Liver (tissue), 9 donors: ENCODE results near the gene MYO7B. TPM values are rescaled to one million over a fixed set of nuclear protein-coding genes. Genes with fewer than 3 reads are reported as not detected.

Source experiments
- DNase-seq: peaks from one replicate; pipeline ENCODE4 v3.0.0-alpha.2; 2017; ENCODE audit warnings: low spot score
- H3K27ac ChIP-seq, 2 donors: one replicate each; pipeline ENCODE4 v1.7.0; 2013; ENCODE audit warnings: inconsistent platforms in 2 of 2, low read length in 2 of 2, control low read depth in 1 of 2, low read depth in 1 of 2, mild to moderate bottlenecking in 1 of 2
- H3K27me3 ChIP-seq, 4 donors: one replicate each; pipeline versions ENCODE4 v1.6.1 to v1.7.0; 2013; ENCODE audit warnings: low read length in 3 of 4, inconsistent platforms in 1 of 4, mild to moderate bottlenecking in 1 of 4, moderate library complexity in 1 of 4; ENCODE audit not compliant: control insufficient read depth in 4 of 4, insufficient read depth in 4 of 4
- H3K36me3 ChIP-seq, 4 donors: one replicate each; pipeline versions ENCODE4 v1.6.1 to v1.7.0; 2013; ENCODE audit warnings: low read length in 3 of 4, mild to moderate bottlenecking in 3 of 4, low read depth in 1 of 4, moderate library complexity in 1 of 4; ENCODE audit not compliant: control insufficient read depth in 4 of 4, insufficient read depth in 3 of 4
- H3K4me1 ChIP-seq, 4 donors: one replicate each; pipeline versions ENCODE4 v1.6.1 to v1.7.0; 2013; ENCODE audit warnings: low read length in 3 of 4, mild to moderate bottlenecking in 3 of 4, moderate library complexity in 1 of 4; ENCODE audit not compliant: control insufficient read depth in 4 of 4, insufficient read depth in 4 of 4
- H3K4me3 ChIP-seq, 3 donors: one replicate each; pipeline versions ENCODE4 v1.6.1 to v1.7.0; 2013; ENCODE audit warnings: low read length in 3 of 3, control low read depth in 1 of 3, low read depth in 1 of 3, mild to moderate bottlenecking in 1 of 3
- H3K9ac ChIP-seq, 2 donors: one replicate each; pipeline ENCODE4 v1.7.0; 2013; ENCODE audit warnings: low read length in 2 of 2, mild to moderate bottlenecking in 2 of 2, moderate library complexity in 2 of 2, control low read depth in 1 of 2, low read depth in 1 of 2
- H3K9me3 ChIP-seq, 4 donors: one replicate each; pipeline versions ENCODE4 v1.6.1 to v1.7.0; 2013; ENCODE audit warnings: low read length in 3 of 4; ENCODE audit not compliant: control insufficient read depth in 4 of 4
- EGR1 ChIP-seq, 2 donors: IDR thresholded peaks; 2 replicates each; pipeline ENCODE4 v1.6.1; 2016 to 2018; ENCODE audit warnings: antibody characterized with exemption in 2 of 2, low read depth in 2 of 2
- FOXA1 ChIP-seq: IDR thresholded peaks from 2 replicates; pipeline ENCODE4 v1.6.1; 2016; ENCODE audit warnings: antibody characterized with exemption
- FOXA2 ChIP-seq: IDR thresholded peaks from 2 replicates; pipeline ENCODE4 v1.6.1; 2016; ENCODE audit warnings: antibody characterized with exemption
- GABPA ChIP-seq, 2 donors: IDR thresholded peaks in 1 of 2; conservative IDR thresholded peaks in 1 of 2; 2 replicates each; pipeline ENCODE4 v1.6.1; 2016; ENCODE audit warnings: antibody characterized with exemption in 2 of 2, mild to moderate bottlenecking in 1 of 2, moderate library complexity in 1 of 2
- HNF4A ChIP-seq, 2 donors: conservative IDR thresholded peaks; 2 replicates each; pipeline ENCODE4 v1.6.1; 2016; ENCODE audit warnings: antibody characterized with exemption in 2 of 2, mild to moderate bottlenecking in 2 of 2
- HNF4G ChIP-seq: IDR thresholded peaks from 2 replicates; pipeline ENCODE4 v1.6.1; 2016; ENCODE audit warnings: antibody characterized with exemption
- JUND ChIP-seq, 2 donors: IDR thresholded peaks; 2 replicates each; pipeline ENCODE4 v1.6.1; 2016; ENCODE audit warnings: antibody characterized with exemption in 2 of 2
- NR2F2 ChIP-seq: IDR thresholded peaks from 2 replicates; pipeline ENCODE4 v1.6.1; 2016; ENCODE audit warnings: antibody characterized with exemption
- RAD21 ChIP-seq, 2 donors: IDR thresholded peaks; 2 replicates each; pipeline ENCODE4 v1.6.1; 2016; ENCODE audit warnings: antibody characterized with exemption in 2 of 2, mild to moderate bottlenecking in 2 of 2
- RXRA ChIP-seq, 2 donors: IDR thresholded peaks; 2 replicates each; pipeline ENCODE4 v1.6.1; 2017 to 2018; ENCODE audit warnings: antibody characterized with exemption in 2 of 2, mild to moderate bottlenecking in 1 of 2
- SP1 ChIP-seq: IDR thresholded peaks from 2 replicates; pipeline ENCODE4 v1.6.1; 2018; ENCODE audit warnings: antibody characterized with exemption, mild to moderate bottlenecking
- TAF1 ChIP-seq: conservative IDR thresholded peaks from 2 replicates; pipeline ENCODE4 v1.6.1; 2016; ENCODE audit warnings: antibody characterized with exemption, mild to moderate bottlenecking
- YY1 ChIP-seq: IDR thresholded peaks from 2 replicates; pipeline ENCODE4 v1.6.1; 2016; ENCODE audit warnings: antibody characterized with exemption, mild to moderate bottlenecking
- WGBS: extraction: QIAGEN DNeasy Blood & Tissue Kit; methylation state at CpG from one replicate; pipeline ENCODE4 v1.1.7; 2013; 5-methylcytosine and 5-hydroxymethylcytosine counted together
- polyA plus RNA-seq, 2 donors: library from polyadenylated mRNA; stranded (reverse) in 1 of 2; unstranded in 1 of 2; fragments of 200-250 nt in 1 of 2; fragments of >200 nt in 1 of 2; fragmentation: Nextera tagmentation in 1 of 2; extraction: Ambion mirVana in 1 of 2; gene quantifications; one replicate each; pipeline versions ENCODE4 v1.2.1 to v1.2.3, GENCODE V29; 2013 to 2015
- total RNA-seq, 2 donors: library from RNA; depleted of rRNA; stranded (reverse); fragments of >200 nt; gene quantifications; one replicate each; pipeline ENCODE4 v1.2.3, GENCODE V29; 2014
- TF ChIP-seq, protein P1 (sequence below): IDR thresholded peaks from 2 replicates; pipeline ENCODE4 v1.6.1; 2016; ENCODE audit warnings: antibody characterized with exemption
- TF ChIP-seq, protein P2 (sequence below): IDR thresholded peaks from 2 replicates; pipeline ENCODE4 v1.6.1; 2016; ENCODE audit warnings: antibody characterized with exemption, mild to moderate bottlenecking
- TF ChIP-seq, protein P3 (sequence below): IDR thresholded peaks from 2 replicates; pipeline ENCODE4 v1.6.1; 2016; ENCODE audit warnings: antibody characterized with exemption
- TF ChIP-seq, protein P4 (sequence below): IDR thresholded peaks from 2 replicates; pipeline ENCODE4 v1.6.1; 2016; ENCODE audit warnings: antibody characterized with exemption
- TF ChIP-seq, protein P5 (sequence below): fragments of 150-350 bp; IDR thresholded peaks from 2 replicates; pipeline ENCODE4 v1.5.1; 2017; ENCODE audit warnings: improper control_type of control experiment, low read depth, low read length; ENCODE audit not compliant: missing input control
- donor health status: healthy.
- donor health status: healthy.
- donor health status: healthy.
- donor health status: healthy.
- donor health status: healthy.

Gene MYO7B
- total and polyA plus RNA-seq, 4 donors = 0.15 to 1.1 (median 0.64) TPM

DNA sequence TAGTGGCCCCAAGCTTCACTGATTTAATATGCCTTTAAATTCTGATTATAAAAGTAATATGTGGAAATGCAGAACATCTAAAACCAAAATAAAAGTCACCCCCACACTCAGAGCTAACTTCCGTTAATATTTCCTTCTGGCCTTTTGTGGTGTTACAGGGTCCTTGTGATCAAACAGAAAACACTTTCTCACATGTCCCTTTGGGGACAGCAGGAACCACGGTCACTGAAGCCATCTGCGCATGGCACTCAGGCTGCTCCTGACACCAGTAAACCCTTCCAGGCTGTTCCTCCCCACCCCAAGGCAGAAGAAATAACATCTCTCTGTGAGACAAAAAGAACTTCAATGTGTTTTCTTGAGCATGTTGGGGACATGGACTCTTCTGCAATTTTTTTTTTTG lies 85.4 kb downstream of the MYO7B start:
- Histone ChIP-seq H3K4me3 (no peak overlapping the region), H3K36me3 (no peaks in the 10 kb centered on the region), H3K4me1 (no peaks in the 10 kb centered on the region), H3K9ac (no peak overlapping the region), H3K9me3 (no peaks in the 10 kb centered on the region), H3K27ac (no peak overlapping the region), H3K27me3 (no peaks in the 10 kb centered on the region)
- DNase-seq = no peak
- WGBS = 69% methylated on average over 3 of the region's 3 CpGs
- TF ChIP-seq, protein P1, sequence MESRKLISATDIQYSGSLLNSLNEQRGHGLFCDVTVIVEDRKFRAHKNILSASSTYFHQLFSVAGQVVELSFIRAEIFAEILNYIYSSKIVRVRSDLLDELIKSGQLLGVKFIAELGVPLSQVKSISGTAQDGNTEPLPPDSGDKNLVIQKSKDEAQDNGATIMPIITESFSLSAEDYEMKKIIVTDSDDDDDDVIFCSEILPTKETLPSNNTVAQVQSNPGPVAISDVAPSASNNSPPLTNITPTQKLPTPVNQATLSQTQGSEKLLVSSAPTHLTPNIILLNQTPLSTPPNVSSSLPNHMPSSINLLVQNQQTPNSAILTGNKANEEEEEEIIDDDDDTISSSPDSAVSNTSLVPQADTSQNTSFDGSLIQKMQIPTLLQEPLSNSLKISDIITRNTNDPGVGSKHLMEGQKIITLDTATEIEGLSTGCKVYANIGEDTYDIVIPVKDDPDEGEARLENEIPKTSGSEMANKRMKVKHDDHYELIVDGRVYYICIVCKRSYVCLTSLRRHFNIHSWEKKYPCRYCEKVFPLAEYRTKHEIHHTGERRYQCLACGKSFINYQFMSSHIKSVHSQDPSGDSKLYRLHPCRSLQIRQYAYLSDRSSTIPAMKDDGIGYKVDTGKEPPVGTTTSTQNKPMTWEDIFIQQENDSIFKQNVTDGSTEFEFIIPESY = no peak
- TF ChIP-seq RAD21 (IDR thresholded peaks at IDR 0.05) (no peak), TAF1 (no peak), EGR1 (IDR thresholded peaks at IDR 0.05; ENCODE audit: low read depth in 2 of 2) (no peak), HNF4A (conservative IDR thresholded peaks at IDR 0.05) (no peak), YY1 (no peak), GABPA (IDR thresholded peaks at IDR 0.05 in 1 of 2, conservative IDR thresholded peaks at IDR 0.05 in 1 of 2) (no peak), FOXA1 (no peak), HNF4G (no peak), RXRA (IDR thresholded peaks at IDR 0.05) (no peak), NR2F2 (no peak), FOXA2 (no peak), JUND (IDR thresholded peaks at IDR 0.05) (no peak), SP1 (no peak)
- TF ChIP-seq, protein P2, sequence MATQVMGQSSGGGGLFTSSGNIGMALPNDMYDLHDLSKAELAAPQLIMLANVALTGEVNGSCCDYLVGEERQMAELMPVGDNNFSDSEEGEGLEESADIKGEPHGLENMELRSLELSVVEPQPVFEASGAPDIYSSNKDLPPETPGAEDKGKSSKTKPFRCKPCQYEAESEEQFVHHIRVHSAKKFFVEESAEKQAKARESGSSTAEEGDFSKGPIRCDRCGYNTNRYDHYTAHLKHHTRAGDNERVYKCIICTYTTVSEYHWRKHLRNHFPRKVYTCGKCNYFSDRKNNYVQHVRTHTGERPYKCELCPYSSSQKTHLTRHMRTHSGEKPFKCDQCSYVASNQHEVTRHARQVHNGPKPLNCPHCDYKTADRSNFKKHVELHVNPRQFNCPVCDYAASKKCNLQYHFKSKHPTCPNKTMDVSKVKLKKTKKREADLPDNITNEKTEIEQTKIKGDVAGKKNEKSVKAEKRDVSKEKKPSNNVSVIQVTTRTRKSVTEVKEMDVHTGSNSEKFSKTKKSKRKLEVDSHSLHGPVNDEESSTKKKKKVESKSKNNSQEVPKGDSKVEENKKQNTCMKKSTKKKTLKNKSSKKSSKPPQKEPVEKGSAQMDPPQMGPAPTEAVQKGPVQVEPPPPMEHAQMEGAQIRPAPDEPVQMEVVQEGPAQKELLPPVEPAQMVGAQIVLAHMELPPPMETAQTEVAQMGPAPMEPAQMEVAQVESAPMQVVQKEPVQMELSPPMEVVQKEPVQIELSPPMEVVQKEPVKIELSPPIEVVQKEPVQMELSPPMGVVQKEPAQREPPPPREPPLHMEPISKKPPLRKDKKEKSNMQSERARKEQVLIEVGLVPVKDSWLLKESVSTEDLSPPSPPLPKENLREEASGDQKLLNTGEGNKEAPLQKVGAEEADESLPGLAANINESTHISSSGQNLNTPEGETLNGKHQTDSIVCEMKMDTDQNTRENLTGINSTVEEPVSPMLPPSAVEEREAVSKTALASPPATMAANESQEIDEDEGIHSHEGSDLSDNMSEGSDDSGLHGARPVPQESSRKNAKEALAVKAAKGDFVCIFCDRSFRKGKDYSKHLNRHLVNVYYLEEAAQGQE = no peak
- TF ChIP-seq, protein P3, sequence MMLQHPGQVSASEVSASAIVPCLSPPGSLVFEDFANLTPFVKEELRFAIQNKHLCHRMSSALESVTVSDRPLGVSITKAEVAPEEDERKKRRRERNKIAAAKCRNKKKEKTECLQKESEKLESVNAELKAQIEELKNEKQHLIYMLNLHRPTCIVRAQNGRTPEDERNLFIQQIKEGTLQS = no peak
- TF ChIP-seq, protein P4, sequence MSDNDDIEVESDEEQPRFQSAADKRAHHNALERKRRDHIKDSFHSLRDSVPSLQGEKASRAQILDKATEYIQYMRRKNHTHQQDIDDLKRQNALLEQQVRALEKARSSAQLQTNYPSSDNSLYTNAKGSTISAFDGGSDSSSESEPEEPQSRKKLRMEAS = no peak
- TF ChIP-seq, protein P5, sequence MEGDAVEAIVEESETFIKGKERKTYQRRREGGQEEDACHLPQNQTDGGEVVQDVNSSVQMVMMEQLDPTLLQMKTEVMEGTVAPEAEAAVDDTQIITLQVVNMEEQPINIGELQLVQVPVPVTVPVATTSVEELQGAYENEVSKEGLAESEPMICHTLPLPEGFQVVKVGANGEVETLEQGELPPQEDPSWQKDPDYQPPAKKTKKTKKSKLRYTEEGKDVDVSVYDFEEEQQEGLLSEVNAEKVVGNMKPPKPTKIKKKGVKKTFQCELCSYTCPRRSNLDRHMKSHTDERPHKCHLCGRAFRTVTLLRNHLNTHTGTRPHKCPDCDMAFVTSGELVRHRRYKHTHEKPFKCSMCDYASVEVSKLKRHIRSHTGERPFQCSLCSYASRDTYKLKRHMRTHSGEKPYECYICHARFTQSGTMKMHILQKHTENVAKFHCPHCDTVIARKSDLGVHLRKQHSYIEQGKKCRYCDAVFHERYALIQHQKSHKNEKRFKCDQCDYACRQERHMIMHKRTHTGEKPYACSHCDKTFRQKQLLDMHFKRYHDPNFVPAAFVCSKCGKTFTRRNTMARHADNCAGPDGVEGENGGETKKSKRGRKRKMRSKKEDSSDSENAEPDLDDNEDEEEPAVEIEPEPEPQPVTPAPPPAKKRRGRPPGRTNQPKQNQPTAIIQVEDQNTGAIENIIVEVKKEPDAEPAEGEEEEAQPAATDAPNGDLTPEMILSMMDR = no peak
